ENCODE data around the gene STAM.

The STAM gene

GRCh38 chr10:17730667-17731066 lies 86.7 kb downstream of the STAM start:
- Histone ChIP-seq H2AFZ (ENCODE audit: low read length) (no peak overlapping the region), H3F3A (ENCODE audit: low read depth) (no peaks in the 10 kb centered on the region), H3K9me2 (replicated peaks; ENCODE audit: low read depth, low read length) (no peaks in the 10 kb centered on the region), H3K9me3 (ENCODE audit: insufficient read depth, low read depth, low read length) (no peaks in the 10 kb centered on the region), H4K20me1 (ENCODE audit: insufficient read depth, low read length, poor library complexity, severe bottlenecking) (no peaks in the 10 kb centered on the region), H3K9ac (ENCODE audit: low read depth, low read length, poor library complexity, severe bottlenecking) (no peak overlapping the region), H3K36me3 (ENCODE audit: insufficient read depth, low read length) (no peaks in the 10 kb centered on the region), H3K4me3 (ENCODE audit: low read length, poor library complexity, severe bottlenecking) (no peak overlapping the region), H3K4me2 (ENCODE audit: low read depth, low read length, poor library complexity, severe bottlenecking) (no peak overlapping the region), H3K27me3 (ENCODE audit: insufficient read depth, low read length, poor library complexity, severe bottlenecking) (no peaks in the 10 kb centered on the region), H3K4me1 (ENCODE audit: insufficient read depth, low read length, poor library complexity, severe bottlenecking) (no peaks in the 10 kb centered on the region), H3K79me2 (ENCODE audit: insufficient read depth, low read length) (no peaks in the 10 kb centered on the region; the same call in 1 of the 2 replicates)
- no peak for TF ChIP-seq CTCF (conservative IDR thresholded peaks at IDR 0.05; ENCODE audit: low read length)
- TF ChIP-seq EZH2phosphoT487 (IDR thresholded peaks at IDR 0.05; ENCODE audit: borderline replicate concordance) = no peak

- Histone ChIP-seq H3K9me3 (ENCODE audit: insufficient read depth, low read depth, low read length) (no peaks in the 10 kb centered on the region), H3K36me3 (ENCODE audit: insufficient read depth, low read length) (no peaks in the 10 kb centered on the region), H2AFZ (ENCODE audit: low read length) (no peak overlapping the region), H4K20me1 (ENCODE audit: insufficient read depth, low read length, poor library complexity, severe bottlenecking) (no peaks in the 10 kb centered on the region), H3K4me2 (ENCODE audit: low read depth, low read length, poor library complexity, severe bottlenecking) (no peak overlapping the region), H3K4me3 (ENCODE audit: low read length, poor library complexity, severe bottlenecking) (no peak overlapping the region), H3K9me2 (replicated peaks; ENCODE audit: low read depth, low read length) (no peaks in the 10 kb centered on the region), H3K79me2 (ENCODE audit: insufficient read depth, low read length) (no peaks in the 10 kb centered on the region; the same call in 1 of the 2 replicates), H3K4me1 (ENCODE audit: insufficient read depth, low read length, poor library complexity, severe bottlenecking) (no peaks in the 10 kb centered on the region), H3F3A (ENCODE audit: low read depth) (no peaks in the 10 kb centered on the region), H3K27me3 (ENCODE audit: insufficient read depth, low read length, poor library complexity, severe bottlenecking) (no peaks in the 10 kb centered on the region), H3K9ac (ENCODE audit: low read depth, low read length, poor library complexity, severe bottlenecking) (no peak overlapping the region)
- TF ChIP-seq EZH2phosphoT487 (IDR thresholded peaks at IDR 0.05; ENCODE audit: borderline replicate concordance) (no peak), CTCF (conservative IDR thresholded peaks at IDR 0.05; ENCODE audit: low read length) (no peak)
Observed at GRCh38 chr10:17731331-17732020, 87.5 kb downstream of the STAM start.

GRCh38 chr10:17733620-17734019 lies 89.7 kb downstream of the STAM start:
- no peaks in the 10 kb centered on the region for H3K36me3 ChIP-seq (ENCODE audit: insufficient read depth, low read length)
- no peaks in the 10 kb centered on the region for H3K9me3 ChIP-seq (ENCODE audit: insufficient read depth, low read depth, low read length)

More at GRCh38 chr10:17733620-17734019, 89.7 kb downstream of the STAM start:
- Histone ChIP-seq H3F3A (ENCODE audit: low read depth) (no peaks in the 10 kb centered on the region), H3K9me2 (replicated peaks; ENCODE audit: low read depth, low read length) (no peaks in the 10 kb centered on the region), H3K4me2 (ENCODE audit: low read depth, low read length, poor library complexity, severe bottlenecking) (no peak overlapping the region), H4K20me1 (ENCODE audit: insufficient read depth, low read length, poor library complexity, severe bottlenecking) (no peaks in the 10 kb centered on the region), H3K79me2 (ENCODE audit: insufficient read depth, low read length) (no peaks in the 10 kb centered on the region), H3K4me3 (ENCODE audit: low read length, poor library complexity, severe bottlenecking) (no peak overlapping the region), H3K4me1 (ENCODE audit: insufficient read depth, low read length, poor library complexity, severe bottlenecking) (no peaks in the 10 kb centered on the region), H3K9ac (ENCODE audit: low read depth, low read length, poor library complexity, severe bottlenecking) (no peak overlapping the region), H2AFZ (ENCODE audit: low read length) (no peak overlapping the region), H3K27me3 (ENCODE audit: insufficient read depth, low read length, poor library complexity, severe bottlenecking) (no peaks in the 10 kb centered on the region)
- no peak for TF ChIP-seq CTCF (conservative IDR thresholded peaks at IDR 0.05; ENCODE audit: low read length)
- no peak for TF ChIP-seq EZH2phosphoT487 (IDR thresholded peaks at IDR 0.05; ENCODE audit: borderline replicate concordance)

Data from Loucy (cell line).